H1 (cell line): ENCODE data around the gene TP53I11. TPM values are rescaled to one million over a fixed set of nuclear protein-coding genes. Genes with fewer than 3 reads are reported as not detected.

Experiments
- KDM5A ChIP-seq: fragments of 200-600 bp; IDR thresholded peaks from 2 replicates; pipeline ENCODE4 v1.7.1; 2012; ENCODE audit warnings: mild to moderate bottlenecking, low read length, inconsistent platforms, mixed read lengths
- SIN3A ChIP-seq, 2 experiments: IDR thresholded peaks in 1 of 2; conservative IDR thresholded peaks in 1 of 2; 2 replicates each; pipeline ENCODE4 v1.6.1; 2011 to 2012; ENCODE audit warnings: low read length in 2 of 2, improper control_type of control experiment in 1 of 2, low read depth in 1 of 2, mild to moderate bottlenecking in 1 of 2
- polyA plus RNA-seq, 7 experiments: library from polyadenylated mRNA; depleted of rRNA in 3 of 7; stranded (reverse) in 5 of 7; unstranded in 2 of 7; fragments of >200 nt in 5 of 7; fragments of 200-250 nt in 2 of 7; gene quantifications; 1 replicate in 5 of 7; 2 replicates in 1 of 7; 4 replicates in 1 of 7; pipeline versions ENCODE4 v1.2.1 to v1.2.3, GENCODE V29; 2011 to 2013; ENCODE audit warnings: missing spikeins in 2 of 7, mixed read lengths in 2 of 7
- total RNA-seq: library from RNA; stranded (reverse); fragmentation: NEBNext Ultra II Directional; extraction: Animal tissue kit (Norgen Biotek cat#: 25700); gene quantifications from 2 replicates; pipeline ENCODE4 v1.2.1, GENCODE V29; 2021
- TF ChIP-seq, protein P1 (sequence below), 3 experiments: IDR thresholded peaks; 1 replicate in 2 of 3; 2 replicates in 1 of 3; pipeline versions ENCODE4 v1.5.1 to v1.6.1; 2011; ENCODE audit warnings: low read length in 3 of 3, mild to moderate bottlenecking in 3 of 3, inconsistent platforms in 2 of 3, low read depth in 1 of 3, moderate library complexity in 1 of 3; ENCODE audit not compliant: insufficient read depth in 1 of 3; ENCODE audit errors: control extremely low read depth in 1 of 3

TP53I11 gene
- total and polyA plus RNA-seq, 2 of the 8 experiments (the other 6 are each of a cell fraction or from before 2014, with no cell fraction given) = 34.0 to 46.3 TPM

DNA sequence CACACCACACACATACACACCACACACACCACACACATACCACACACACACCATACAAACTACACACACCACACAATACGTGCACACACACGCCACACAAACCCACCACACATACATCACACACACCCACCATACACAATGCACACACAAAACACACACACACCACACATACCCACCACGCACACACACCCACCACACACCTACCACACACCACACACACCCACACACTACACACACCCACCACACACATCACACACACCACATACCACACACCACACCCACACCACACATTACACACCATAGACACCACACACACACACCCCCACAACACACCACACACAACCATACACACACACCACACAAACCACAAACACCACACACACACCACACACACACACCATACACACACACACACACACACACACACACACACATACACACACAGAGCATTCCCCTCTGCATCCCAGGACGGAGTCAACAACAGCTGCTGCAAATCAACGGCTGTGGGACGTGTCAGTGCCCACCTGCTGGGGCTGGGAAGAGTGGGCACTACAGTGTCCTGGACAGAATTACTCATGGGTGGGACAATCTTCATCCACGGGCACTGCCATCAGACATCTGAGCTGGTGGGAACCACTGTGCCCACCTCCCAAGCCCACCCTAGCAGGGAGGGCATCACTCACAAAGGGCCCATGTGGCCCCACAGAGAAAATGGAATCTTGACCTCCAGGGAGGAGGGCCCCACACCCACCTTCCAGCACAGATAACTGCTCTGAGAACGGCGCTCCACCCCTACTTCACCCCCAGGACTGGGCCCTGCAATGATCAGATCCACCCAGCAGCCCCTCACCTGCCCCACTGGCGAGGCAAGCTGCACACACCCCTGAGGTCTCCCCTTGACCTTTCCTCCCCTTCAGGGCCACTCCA, 8.4 kb downstream of the TP53I11 start (continued):
- TF ChIP-seq, protein P1, sequence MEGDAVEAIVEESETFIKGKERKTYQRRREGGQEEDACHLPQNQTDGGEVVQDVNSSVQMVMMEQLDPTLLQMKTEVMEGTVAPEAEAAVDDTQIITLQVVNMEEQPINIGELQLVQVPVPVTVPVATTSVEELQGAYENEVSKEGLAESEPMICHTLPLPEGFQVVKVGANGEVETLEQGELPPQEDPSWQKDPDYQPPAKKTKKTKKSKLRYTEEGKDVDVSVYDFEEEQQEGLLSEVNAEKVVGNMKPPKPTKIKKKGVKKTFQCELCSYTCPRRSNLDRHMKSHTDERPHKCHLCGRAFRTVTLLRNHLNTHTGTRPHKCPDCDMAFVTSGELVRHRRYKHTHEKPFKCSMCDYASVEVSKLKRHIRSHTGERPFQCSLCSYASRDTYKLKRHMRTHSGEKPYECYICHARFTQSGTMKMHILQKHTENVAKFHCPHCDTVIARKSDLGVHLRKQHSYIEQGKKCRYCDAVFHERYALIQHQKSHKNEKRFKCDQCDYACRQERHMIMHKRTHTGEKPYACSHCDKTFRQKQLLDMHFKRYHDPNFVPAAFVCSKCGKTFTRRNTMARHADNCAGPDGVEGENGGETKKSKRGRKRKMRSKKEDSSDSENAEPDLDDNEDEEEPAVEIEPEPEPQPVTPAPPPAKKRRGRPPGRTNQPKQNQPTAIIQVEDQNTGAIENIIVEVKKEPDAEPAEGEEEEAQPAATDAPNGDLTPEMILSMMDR (IDR thresholded peaks at IDR 0.05; ENCODE audit: control extremely low read depth in 1 of 3, insufficient read depth in 1 of 3, low read depth in 1 of 3, low read length in 3 of 3) = no peak
- TF ChIP-seq KDM5A (no peak), SIN3A (conservative IDR thresholded peaks at IDR 0.05 in 1 of 2, IDR thresholded peaks at IDR 0.05 in 1 of 2; ENCODE audit: low read depth in 1 of 2, low read length in 2 of 2) (no peak)
- TF ChIP-seq, all 59 proteins: peak for 0
